CD14-positive monocyte (primary cell): ENCODE results near the gene SNX33. TPM values are rescaled to one million over a fixed set of nuclear protein-coding genes. Genes with fewer than 3 reads are reported as not detected.

ENCODE experiments used
- DNase-seq, 3 donors: peaks; one replicate each; pipeline ENCODE4 v3.0.0-alpha.2; 2011 to 2022
- H2AFZ ChIP-seq: 2 replicates; pipeline ENCODE4 v1.6.0; 2012; ENCODE audit warnings: mild to moderate bottlenecking, low read depth, low read length, inconsistent platforms; ENCODE audit not compliant: insufficient read depth, poor library complexity, severe bottlenecking
- H3K27ac ChIP-seq, 2 donors: 1 replicate in 1 of 2; 2 replicates in 1 of 2; pipeline ENCODE4 v1.5.1; 2012 to 2013; ENCODE audit warnings: low read length in 2 of 2, control low read depth in 1 of 2, inconsistent platforms in 1 of 2, low read depth in 1 of 2, mild to moderate bottlenecking in 1 of 2
- H3K27me3 ChIP-seq, 2 donors: one replicate each; pipeline versions ENCODE4 v1.6.0 to v1.6.1; 2011 to 2013; ENCODE audit warnings: low read length in 2 of 2; ENCODE audit not compliant: control insufficient read depth in 2 of 2, insufficient read depth in 2 of 2
- H3K36me3 ChIP-seq, 2 donors: replicated peaks in 1 of 2; 1 replicate in 1 of 2; 2 replicates in 1 of 2; pipeline versions ENCODE4 v1.5.1 to v1.6.1; 2012 to 2013; ENCODE audit warnings: low read length in 2 of 2, control low read depth in 1 of 2, inconsistent platforms in 1 of 2, mild to moderate bottlenecking in 1 of 2; ENCODE audit not compliant: insufficient read depth in 2 of 2, control insufficient read depth in 1 of 2
- H3K4me1 ChIP-seq, 2 donors: 1 replicate in 1 of 2; 2 replicates in 1 of 2; pipeline versions ENCODE4 v1.5.1 to v1.6.1; 2012 to 2013; ENCODE audit warnings: low read length in 2 of 2, control low read depth in 1 of 2, inconsistent platforms in 1 of 2, mild to moderate bottlenecking in 1 of 2, moderate library complexity in 1 of 2; ENCODE audit not compliant: insufficient read depth in 2 of 2, control insufficient read depth in 1 of 2
- H3K4me2 ChIP-seq: replicated peaks from 2 replicates; pipeline ENCODE3; 2012; ENCODE audit warnings: low read length, moderate library complexity, mild to moderate bottlenecking; ENCODE audit not compliant: poor library complexity, severe bottlenecking; ENCODE audit errors: extremely low read depth
- H3K4me3 ChIP-seq, 3 experiments: fragments of 200-600 bp in 1 of 3; sonication (generic) in 1 of 3; replicated peaks in 1 of 3; 1 replicate in 2 of 3; 2 replicates in 1 of 3; pipeline ENCODE4 v1.5.1; 2011 to 2013; ENCODE audit warnings: low read length in 3 of 3, mild to moderate bottlenecking in 3 of 3, control low read depth in 2 of 3, low read depth in 2 of 3, inconsistent platforms in 1 of 3, moderate library complexity in 1 of 3
- H3K79me2 ChIP-seq: 2 replicates; pipeline ENCODE4 v1.6.0; 2012; ENCODE audit warnings: mild to moderate bottlenecking, control low read depth, inconsistent platforms, low read length, moderate library complexity; ENCODE audit not compliant: insufficient read depth
- H3K9ac ChIP-seq: 2 replicates; pipeline ENCODE4 v1.6.0; 2017; ENCODE audit warnings: low read length, mild to moderate bottlenecking; ENCODE audit not compliant: insufficient read depth, poor library complexity, severe bottlenecking
- H3K9me3 ChIP-seq, 2 donors: replicated peaks in 1 of 2; 1 replicate in 1 of 2; 2 replicates in 1 of 2; pipeline versions ENCODE4 v1.5.1 to v1.6.1; 2012 to 2013; ENCODE audit warnings: low read length in 2 of 2, control low read depth in 1 of 2; ENCODE audit not compliant: control insufficient read depth in 1 of 2, insufficient read depth in 1 of 2
- H4K20me1 ChIP-seq: 2 replicates; pipeline ENCODE4 v1.6.0; 2012; ENCODE audit warnings: mild to moderate bottlenecking, low read length, control low read depth, moderate library complexity; ENCODE audit not compliant: insufficient read depth
- H3K27ac Mint-ChIP-seq, 7 donors: one replicate each; pipeline ENCODE4 v1.8.0; 2020; ENCODE audit warnings: mild to moderate bottlenecking in 7 of 7, mixed read lengths in 7 of 7, moderate library complexity in 6 of 7, inconsistent platforms in 2 of 7
- H3K27me3 Mint-ChIP-seq, 3 donors: one replicate each; pipeline ENCODE4 v1.8.0; 2021 to 2022; ENCODE audit warnings: low read depth in 3 of 3, mild to moderate bottlenecking in 3 of 3, mixed read lengths in 3 of 3, moderate library complexity in 3 of 3, inconsistent platforms in 1 of 3
- H3K36me3 Mint-ChIP-seq, 2 donors: one replicate each; pipeline ENCODE4 v1.8.0; 2020; ENCODE audit warnings: mixed read lengths in 2 of 2, inconsistent platforms in 1 of 2, mild to moderate bottlenecking in 1 of 2
- H3K4me1 Mint-ChIP-seq: one replicate; pipeline ENCODE4 v1.8.0; 2020; ENCODE audit warnings: mild to moderate bottlenecking, mixed read lengths
- H3K4me3 Mint-ChIP-seq, 2 donors: one replicate each; pipeline ENCODE4 v1.8.0; 2020; ENCODE audit warnings: mild to moderate bottlenecking in 2 of 2, mixed read lengths in 2 of 2, moderate library complexity in 1 of 2
- H3K9me3 Mint-ChIP-seq, 7 donors: one replicate each; pipeline ENCODE4 v1.8.0; 2020 to 2022; ENCODE audit warnings: mixed read lengths in 7 of 7, mild to moderate bottlenecking in 6 of 7, moderate library complexity in 6 of 7, inconsistent platforms in 2 of 7
- WGBS: methylation state at CpG from one replicate; pipeline ENCODE4 v1.1.5; 2013; ENCODE audit warnings: missing lambda C conversion rate; ENCODE audit not compliant: insufficient coverage; 5-methylcytosine and 5-hydroxymethylcytosine counted together
- intact Hi-C, 2 donors: fragments of 100-400 bp; cut with micrococcal nuclease; formaldehyde crosslinking; loops; one replicate each; pipeline versions ENCODE4 v1.15.0 to v1.15.1; 2023
- polyA plus RNA-seq, 3 donors: library from polyadenylated mRNA; depleted of rRNA in 1 of 3; unstranded in 2 of 3; stranded (reverse) in 1 of 3; fragments of 300-500 nt in 2 of 3; fragments of >200 nt in 1 of 3; fragmentation: Illumina TruSeq in 2 of 3; gene quantifications; 1 replicate in 2 of 3; 2 replicates in 1 of 3; pipeline ENCODE4 v1.2.3, GENCODE V29; 2012 to 2021
- TF ChIP-seq, protein P1 (sequence below): fragments of 200-600 bp; IDR thresholded peaks from one replicate; pipeline ENCODE4 v1.8.0; 2022; ENCODE audit warnings: antibody characterized with exemption, mild to moderate bottlenecking

The SNX33 gene
- polyA plus RNA-seq, 3 donors: 2.4 to 4.8 (median 2.4) TPM

DNA sequence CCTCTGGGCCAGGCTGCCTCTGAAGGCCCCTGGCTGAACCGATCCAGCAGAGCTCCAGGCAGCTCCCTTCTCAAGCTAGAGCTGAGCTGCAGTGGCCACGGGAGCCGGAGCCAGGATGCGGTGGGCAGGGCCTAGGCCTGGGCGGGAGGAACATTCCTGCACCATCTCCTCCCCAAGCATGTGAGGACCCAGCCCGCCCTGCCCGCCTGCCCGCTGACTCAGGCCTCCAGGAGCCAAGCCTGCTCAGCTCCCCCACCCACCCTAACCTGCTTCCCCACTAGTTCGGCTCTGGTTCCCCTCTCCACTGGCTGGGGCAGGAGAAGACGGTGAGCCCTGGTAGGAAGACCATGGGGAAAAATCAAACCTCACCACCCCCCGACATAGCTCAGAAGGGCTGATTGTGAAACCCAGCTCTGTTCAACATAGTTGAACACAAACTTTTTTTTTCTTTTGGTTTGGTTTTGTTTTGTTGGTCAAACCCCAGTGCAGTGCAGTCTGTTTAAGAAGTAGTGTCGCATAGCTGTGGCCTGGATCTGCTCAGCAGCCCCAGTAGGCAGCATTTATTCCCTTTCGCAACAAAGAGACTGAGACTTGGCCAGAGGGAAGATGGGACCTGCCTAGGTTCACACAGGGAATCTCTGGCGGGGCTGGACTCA lies 13.5 kb downstream of the SNX33 start:
- peak overlapping the region; percentile 15 for H3K9ac ChIP-seq
- no peak for DNase-seq
- no peak overlapping the region for H3K27ac ChIP-seq
- H3K9me3 Mint-ChIP-seq: peaks cover 0 to 6% (median 3%) of the 10 kb centered on the region in 7 donors
- H3K36me3 ChIP-seq: peaks cover 0 to 42% of the 10 kb centered on the region in 2 donors
- TF ChIP-seq, protein P1, sequence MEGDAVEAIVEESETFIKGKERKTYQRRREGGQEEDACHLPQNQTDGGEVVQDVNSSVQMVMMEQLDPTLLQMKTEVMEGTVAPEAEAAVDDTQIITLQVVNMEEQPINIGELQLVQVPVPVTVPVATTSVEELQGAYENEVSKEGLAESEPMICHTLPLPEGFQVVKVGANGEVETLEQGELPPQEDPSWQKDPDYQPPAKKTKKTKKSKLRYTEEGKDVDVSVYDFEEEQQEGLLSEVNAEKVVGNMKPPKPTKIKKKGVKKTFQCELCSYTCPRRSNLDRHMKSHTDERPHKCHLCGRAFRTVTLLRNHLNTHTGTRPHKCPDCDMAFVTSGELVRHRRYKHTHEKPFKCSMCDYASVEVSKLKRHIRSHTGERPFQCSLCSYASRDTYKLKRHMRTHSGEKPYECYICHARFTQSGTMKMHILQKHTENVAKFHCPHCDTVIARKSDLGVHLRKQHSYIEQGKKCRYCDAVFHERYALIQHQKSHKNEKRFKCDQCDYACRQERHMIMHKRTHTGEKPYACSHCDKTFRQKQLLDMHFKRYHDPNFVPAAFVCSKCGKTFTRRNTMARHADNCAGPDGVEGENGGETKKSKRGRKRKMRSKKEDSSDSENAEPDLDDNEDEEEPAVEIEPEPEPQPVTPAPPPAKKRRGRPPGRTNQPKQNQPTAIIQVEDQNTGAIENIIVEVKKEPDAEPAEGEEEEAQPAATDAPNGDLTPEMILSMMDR: no peak
- H2AFZ ChIP-seq: no peak overlapping the region
- H4K20me1 ChIP-seq: peaks cover 3% of the 10 kb centered on the region
- peaks cover 9% of the 10 kb centered on the region for H3K4me1 Mint-ChIP-seq
- H3K27me3 Mint-ChIP-seq: peaks cover 1 to 4% (median 2%) of the 10 kb centered on the region in 3 donors
- 82% methylated on average over 9 of the region's 14 CpGs for WGBS
- no peaks in the 10 kb centered on the region for H3K27me3 ChIP-seq
- no peak overlapping the region for H3K4me3 Mint-ChIP-seq
- no peak overlapping the region for H3K4me2 ChIP-seq
- no peaks in the 10 kb centered on the region for H3K9me3 ChIP-seq
- H3K4me1 ChIP-seq: peaks cover 11 to 12% of the 10 kb centered on the region in 2 donors
- peak overlapping the region in 1 of 7 donors; percentile 25 for H3K27ac Mint-ChIP-seq
- no peak overlapping the region for H3K4me3 ChIP-seq
- intact Hi-C loops: no loop called here
- H3K79me2 ChIP-seq: no peaks in the 10 kb centered on the region
- peaks cover 24 to 27% of the 10 kb centered on the region in 2 donors for H3K36me3 Mint-ChIP-seq

DNA sequence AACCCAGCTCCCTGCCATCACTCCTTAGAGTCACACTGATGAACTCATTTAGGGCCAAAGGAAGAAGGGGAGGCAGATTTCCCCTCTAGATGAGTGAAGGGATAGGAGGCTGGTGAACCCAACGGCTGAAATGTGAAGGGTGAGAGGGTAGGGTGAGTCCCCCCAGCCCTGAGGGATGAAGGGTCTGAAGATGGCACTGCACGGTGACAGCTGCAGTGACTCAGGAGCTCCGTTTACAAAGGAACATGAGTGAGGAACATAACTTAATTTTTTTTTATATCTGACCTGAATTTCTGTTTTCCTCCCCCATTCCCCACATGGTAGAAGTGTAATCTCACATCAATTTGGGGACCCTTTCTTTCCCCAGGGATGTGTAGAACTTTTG lies 14.0 kb downstream of the SNX33 start:
- Histone ChIP-seq H3K27ac (no peak overlapping the region), H3K36me3 (peaks cover 0 to 38% of the 10 kb centered on the region in 2 donors), H3K9ac (no peak overlapping the region), H3K4me1 (peaks cover 16 to 17% of the 10 kb centered on the region in 2 donors), H3K27me3 (no peaks in the 10 kb centered on the region), H4K20me1 (no peaks in the 10 kb centered on the region), H3K79me2 (no peaks in the 10 kb centered on the region), H2AFZ (no peak overlapping the region), H3K4me2 (no peak overlapping the region), H3K4me3 (no peak overlapping the region), H3K9me3 (no peaks in the 10 kb centered on the region)
- H3K4me1 Mint-ChIP-seq: peaks cover 15% of the 10 kb centered on the region
- peaks cover 1 to 4% (median 2%) of the 10 kb centered on the region in 3 donors for H3K27me3 Mint-ChIP-seq
- peak overlapping the region in 1 of 7 donors; percentile 25 for H3K27ac Mint-ChIP-seq
- peaks cover 21 to 22% of the 10 kb centered on the region in 2 donors for H3K36me3 Mint-ChIP-seq
- intact Hi-C loops: no loop called here
- peaks cover 0 to 6% (median 3%) of the 10 kb centered on the region in 7 donors for H3K9me3 Mint-ChIP-seq
- no peak overlapping the region for H3K4me3 Mint-ChIP-seq
- TF ChIP-seq, protein P1: no peak
- 80% methylated on average over 1 of the region's 3 CpGs for WGBS
- no peak for DNase-seq
